Urothelium cell line (cell line): ENCODE data around the gene JADE3.
"Not testable (repeated sequence)": the region's sequence is repeated elsewhere in the genome, so short reads cannot be mapped to it uniquely, and the experiment has no call there.

Source experiments
- DNase-seq: peaks from one replicate; pipeline ENCODE4 v3.0.0; 2011; ENCODE audit warnings: low spot score, mixed read lengths
- FAIRE-seq: peaks from 2 replicates; lab custom pipeline; 2011; peaks lifted over from hg19 to GRCh38; lab: Jason Lieb, UNC

JADE3 gene

DNA sequence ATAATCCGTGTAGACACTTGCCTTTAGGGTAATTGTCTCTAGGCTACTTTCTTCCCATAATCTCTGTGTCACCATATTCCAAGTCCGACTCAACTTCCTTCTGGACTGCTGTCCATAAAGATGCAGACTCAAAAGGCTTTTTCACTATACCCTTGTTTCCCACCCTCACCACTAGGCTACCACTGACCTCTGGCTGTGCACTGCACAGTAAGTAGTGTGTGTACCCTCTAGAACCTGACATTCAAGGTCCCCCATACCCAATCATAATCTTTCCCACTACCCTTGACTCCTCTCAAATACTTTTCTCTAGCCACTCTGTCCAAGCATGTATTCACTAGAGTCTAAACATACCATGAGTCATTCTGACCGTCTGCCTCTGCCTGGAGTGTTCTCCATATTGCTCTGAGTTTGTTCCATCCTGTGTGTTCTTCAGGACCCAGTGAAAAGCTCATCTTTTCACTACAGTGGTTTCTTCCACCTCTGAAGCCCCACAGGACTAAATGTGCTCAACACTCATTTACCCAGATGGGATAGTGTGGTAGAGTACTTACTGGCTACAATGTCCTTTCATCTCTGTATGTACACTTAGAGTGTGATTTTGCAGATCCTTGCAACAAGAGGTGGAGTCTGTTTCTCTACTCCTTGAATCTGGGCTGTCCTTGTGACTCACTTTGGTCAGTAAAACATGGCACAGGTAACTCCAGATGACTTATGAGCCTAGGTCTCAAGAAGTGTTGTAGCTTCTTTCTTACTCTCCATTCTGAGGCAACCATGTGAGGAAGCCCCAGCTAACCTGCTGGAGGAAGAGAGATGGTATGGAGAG lies 17.4 kb downstream of the JADE3 start:
- no peak for DNase-seq
- FAIRE-seq: no peak

DNA sequence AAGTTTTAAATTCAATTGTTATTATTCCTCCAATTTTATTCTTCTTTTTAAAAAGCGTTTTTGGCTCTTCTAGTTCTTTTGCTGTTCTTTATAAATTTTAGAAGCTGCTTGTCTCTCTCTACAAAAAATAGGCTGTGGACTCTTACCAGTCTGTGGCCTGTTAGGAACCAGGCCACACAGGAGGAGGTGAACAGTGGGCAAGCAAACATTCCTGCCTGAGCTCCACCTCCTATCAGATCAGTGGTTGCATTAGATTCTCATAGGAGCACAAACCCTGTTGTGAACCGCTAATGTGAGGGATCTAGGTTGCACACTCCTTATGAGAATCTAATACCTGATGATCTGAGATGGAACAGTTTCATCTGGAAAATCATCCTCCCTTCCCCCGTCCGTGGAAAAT lies 23.1 kb downstream of the JADE3 start:
- FAIRE-seq: no peak
- DNase-seq: no peak

DNA sequence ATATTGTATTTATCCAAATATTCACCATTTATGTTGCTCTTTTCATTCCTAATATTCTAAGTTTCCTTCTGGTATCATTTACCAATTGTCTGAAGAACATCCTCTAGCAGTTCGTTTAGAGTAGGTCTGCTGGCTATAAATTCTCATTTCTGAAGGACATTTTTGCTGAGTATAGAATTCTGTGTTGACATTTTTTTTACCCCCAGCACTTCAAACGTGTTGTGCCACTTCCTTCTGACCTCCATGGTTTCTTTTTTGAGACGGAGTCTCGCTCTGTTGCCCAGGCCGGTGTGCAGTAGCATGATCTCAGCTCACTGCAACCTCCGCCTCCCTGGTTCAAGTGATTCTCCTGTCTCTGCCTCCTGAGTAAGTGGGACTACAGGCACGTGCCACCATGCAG lies 26.4 kb downstream of the JADE3 start:
- FAIRE-seq (no peak), DNase-seq (no peak)

DNA sequence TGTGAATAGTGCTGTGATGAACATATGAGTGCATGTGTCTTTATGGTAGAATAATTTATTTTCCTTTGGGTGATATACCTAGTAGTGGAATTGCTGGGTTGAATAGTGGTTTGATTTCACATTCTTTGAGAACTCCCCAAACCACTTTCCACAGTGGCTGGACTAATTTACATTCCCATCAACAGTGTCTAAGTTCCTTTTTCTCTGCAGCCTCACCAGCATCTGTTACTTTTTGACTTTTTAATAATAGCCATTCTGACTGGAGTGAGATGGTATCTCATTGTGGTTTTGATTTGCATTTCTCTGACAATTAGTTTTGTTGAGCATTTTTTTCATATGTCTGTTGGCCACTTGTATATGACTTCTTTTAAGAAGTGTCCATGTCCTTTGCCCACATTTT lies 29.1 kb downstream of the JADE3 start:
- no peak for DNase-seq
- FAIRE-seq: no peak

DNA sequence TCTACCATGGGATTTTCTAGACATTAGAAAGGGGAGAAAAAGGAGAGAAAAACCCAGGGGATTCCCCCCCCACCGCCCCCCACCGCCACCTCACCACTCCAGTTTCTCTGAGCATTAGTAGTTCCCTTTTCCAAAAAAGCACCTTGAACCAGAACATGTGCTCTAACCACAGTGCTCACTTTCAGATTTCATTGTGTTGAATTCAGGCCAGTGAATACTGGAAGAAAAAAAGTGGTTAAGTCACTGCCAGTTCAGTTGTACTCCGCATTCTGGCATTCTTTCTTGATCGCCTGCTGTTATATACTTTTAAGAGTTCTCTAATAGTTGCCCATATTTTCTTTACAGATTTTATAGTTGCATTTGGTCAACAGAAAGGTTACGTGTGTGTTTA lies 40.9 kb downstream of the JADE3 start:
- DNase-seq (no peak), FAIRE-seq (no peak)

DNA sequence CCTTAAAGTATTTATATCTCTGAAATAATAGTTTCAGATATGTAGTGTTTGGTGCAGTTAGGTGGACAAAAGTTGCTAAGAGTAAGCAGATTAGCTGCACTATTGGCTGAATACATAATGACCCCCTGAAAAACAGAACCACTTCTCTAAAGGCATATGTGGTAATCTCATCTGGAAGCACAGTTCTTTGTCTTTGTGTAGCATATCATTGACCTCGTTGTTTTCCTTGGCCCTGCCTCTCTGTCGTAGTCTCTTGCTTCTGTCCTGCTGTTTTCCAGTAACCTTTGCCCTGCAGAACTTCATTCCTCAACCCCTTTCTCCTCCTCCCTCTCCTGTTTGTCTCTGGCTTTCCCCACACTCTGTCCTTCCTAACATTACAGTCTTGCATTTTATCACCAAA lies 41.4 kb downstream of the JADE3 start:
- FAIRE-seq (no peak), DNase-seq (no peak)

DNA sequence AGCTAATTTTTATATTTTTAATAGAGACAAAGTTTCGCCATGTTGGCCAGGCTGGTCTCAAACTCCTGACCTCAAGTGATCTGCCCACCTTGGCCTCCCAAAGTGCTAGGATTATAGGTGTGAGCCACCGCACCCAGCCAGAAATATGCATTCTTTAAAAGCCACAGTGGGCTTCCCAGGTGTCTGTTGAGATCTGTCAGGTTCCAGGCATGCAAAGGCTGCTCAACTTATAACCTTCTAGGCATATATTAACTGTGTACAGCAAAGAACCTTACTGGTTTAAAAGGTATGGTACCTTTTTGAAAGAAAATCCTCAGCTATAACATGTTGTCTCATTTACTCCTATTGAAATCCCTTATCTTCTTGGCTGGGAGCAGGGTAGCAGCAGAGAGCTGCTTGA lies 42.5 kb downstream of the JADE3 start:
- FAIRE-seq (no peak), DNase-seq (no peak)

DNA sequence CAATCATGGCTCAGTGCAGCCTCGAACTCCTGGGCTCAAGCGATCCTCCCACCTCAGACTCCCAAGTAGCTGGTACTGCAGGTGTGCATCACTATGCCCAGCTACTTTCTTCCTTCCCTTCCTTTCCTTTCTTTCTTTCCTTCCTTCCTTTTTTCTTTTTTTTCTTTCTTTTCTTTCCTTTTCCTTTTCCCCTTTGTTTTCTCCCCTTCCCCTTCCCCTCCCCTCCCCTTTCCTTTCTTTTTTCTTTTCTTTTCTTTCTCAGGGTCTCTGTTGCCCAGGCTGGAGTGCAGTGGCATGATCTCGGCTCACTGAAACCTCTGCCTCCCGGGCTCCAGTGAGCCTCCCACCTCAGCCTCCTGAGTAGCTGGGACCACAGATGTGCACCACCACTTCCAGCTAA lies 44.4 kb downstream of the JADE3 start:
- not testable (repeated sequence) for FAIRE-seq, DNase-seq

DNA sequence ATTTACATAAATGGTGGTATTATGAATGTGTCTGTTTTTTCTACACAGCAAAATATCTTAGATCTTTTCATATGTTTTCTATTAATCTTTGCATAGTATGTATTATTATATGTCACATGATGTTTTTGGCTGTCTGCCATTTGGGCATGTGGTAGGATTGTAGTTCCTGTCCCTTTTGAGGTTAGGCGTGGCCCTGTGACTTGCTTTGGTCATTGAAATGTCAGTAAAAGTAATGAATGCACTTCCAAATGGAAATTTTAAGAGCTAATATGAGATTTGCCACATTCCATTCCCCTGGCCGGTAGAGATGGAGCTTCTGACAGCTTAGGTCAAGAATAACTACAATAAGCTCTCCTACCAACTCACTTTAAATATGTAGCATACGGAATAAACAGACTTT lies 45.1 kb downstream of the JADE3 start:
- FAIRE-seq (no peak), DNase-seq (no peak)

DNA sequence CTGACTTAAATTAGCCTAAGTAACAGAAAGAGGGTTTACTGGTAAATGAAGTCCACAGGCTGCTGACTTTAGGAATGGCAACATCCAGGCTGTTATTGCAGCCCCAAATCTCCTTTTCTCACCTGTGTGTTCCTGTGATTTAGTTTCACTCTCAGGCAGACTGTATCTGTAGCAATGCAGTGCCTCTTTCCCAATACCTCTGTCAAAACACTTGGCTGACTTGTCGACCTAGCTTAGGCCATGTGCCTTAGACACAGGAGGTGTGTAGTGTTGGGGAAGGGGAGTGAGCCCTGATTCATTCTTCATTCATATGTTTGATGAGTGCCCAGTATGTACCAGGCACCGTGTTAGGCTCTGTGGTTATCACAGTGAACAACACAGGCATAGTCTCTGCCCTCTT lies 46.9 kb downstream of the JADE3 start:
- DNase-seq (no peak), FAIRE-seq (no peak)

DNA sequence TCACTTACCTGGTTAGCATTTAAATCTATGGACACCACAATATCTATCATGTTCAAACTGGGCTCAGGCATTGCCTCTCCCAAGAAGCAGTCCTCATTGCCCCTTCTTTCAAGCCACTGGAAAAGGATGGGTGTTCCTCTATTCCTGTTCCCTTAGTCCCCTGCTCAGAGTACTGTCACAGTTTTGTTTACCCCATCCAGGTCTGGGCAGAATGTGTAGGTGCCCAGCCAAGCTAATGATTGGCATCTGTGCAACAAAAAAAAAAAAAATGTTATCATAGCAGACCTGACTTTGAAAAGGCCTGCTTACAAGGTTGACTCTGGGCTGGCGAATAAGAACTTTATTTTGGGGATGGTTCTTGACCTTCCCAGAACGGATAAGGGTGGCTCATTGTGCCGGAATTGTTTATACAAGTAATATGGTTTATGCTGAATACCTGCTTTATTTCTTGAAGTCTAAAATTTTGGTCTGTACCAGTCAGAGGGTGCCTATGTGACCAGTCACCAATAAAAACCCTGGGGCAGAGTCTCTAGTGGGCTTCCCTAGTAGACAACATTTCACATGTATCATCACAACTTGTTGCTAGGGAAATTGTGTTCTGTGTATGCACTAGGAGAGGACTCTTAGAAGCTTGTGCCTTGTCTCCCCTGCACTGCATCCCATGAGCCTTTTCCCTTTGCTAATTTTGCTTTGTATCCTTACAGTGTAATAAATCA lies 47.9 kb downstream of the JADE3 start:
- DNase-seq (no peak), FAIRE-seq (no peak)

DNA sequence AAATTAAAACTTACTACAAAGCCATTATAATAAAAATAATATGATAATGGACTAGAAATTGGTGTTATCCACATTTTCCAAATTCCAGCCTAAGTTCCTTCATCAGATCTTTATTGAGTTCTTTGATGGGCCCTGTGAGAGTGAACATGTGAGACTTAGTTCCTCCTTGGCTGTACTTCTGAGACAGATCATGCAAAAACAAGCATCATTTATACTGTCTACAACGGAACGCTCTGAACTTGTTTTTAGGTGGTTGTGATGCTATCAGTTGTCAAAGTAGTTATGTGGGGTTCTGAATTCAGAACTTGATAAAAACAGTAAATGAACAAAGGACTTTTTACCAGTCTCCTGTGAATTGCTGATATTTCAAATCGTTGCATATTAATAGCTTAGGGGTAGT lies 48.9 kb downstream of the JADE3 start:
- FAIRE-seq (no peak), DNase-seq (no peak)

DNA sequence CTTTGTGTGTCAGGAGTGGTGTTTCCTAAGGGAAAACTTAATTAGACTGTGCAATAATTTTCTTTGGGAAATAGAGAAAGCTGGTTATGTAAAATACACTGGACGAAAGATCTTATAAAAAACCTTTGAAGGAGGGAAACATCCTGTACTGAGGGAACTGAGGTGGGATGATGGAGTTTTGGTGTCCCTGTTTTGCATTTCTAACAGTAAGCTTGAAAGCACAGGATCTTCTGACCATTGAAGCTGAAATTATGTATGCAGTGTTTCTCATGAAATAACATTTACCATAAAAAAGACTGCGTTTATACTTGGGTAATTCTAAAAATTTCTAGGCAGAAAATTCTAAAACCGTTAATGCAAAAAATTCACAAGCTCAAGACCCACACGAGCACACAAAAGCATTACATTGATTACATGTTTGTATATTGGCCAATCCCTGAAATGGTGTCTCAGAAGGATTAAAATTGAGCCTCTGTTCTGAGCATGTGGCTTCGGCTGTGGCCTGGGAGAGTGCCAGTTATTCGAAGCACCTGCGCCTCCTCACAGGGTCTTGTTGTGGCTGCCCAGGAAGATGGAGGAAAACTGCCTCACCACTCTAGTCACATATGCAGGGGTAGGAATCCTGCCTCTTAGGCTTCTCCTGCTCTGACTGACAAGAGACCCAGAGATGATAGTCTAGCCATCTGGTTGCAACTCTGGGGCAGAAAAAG lies 49.5 kb downstream of the JADE3 start:
- DNase-seq (no peak), FAIRE-seq (no peak)

DNA sequence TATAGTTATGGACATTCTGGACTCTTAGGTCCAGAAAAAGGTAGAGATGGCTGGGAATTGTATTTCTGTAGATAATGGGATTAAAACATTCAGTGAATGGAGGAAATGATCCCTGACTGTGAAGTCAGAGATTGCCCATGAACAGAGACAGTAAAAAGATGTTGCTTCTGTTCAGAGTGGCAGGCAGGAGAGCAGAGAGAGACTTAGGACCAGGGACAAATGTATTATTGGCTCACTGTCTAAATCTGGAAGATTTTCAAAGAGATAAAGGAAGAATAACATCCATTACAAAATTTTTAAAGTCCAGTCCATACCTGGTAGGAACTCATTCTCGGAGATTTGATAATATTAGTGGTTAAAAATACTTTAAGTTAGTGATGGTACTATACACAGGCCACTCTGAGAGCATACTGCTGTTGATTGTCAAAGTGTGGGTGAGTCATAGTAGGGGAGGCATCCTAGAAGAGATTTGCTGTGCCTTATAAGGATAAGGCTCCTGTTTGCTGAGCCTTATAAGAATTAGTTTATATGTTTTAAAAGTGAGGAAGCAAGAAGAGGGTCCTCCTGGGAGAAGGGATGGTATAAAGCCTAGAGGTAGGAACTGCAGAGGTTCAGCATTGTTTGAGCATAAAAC lies 53.0 kb downstream of the JADE3 start:
- no peak for DNase-seq

DNA sequence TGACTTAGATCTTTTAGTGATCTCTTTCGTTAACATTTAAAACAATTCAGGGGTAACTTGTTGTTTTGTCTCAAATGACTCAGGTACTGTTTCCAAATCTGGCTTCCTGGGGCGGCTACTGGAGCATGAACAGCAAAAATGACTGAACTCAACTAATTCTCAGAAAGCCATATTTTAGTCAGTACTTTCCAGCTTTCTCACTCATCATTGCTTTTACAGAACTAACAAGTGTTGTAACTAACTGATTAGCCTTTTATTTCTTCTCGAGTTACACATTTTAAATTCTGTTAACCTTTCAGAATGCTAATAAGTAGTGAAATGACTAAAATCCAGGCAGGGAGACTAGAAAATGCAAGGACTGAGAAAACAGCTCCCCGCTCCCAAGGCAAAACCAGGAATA lies 55.3 kb downstream of the JADE3 start:
- FAIRE-seq (no peak), DNase-seq (no peak)

More for the DNA sequence above, 53.0 kb downstream of the JADE3 start:
- FAIRE-seq: no peak

DNA sequence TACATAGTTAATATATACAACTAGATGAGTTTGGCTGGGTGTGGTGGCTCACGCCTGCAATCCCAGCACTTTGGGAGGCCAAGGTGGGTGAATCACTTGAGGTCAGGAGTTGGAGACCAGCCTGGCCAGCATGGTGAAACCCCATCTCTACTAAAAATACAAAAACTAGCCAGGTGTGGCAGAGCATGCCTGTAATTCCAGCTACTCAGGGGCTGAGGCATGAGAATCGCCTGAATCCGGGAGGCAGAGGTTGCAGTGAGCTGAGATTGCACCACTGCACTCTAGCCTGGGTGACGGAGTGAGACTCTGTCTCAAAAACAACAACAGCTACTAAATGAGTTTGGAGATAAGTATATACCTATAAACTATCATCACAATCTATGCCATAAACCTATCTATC lies 64.8 kb downstream of the JADE3 start:
- not testable (repeated sequence) for FAIRE-seq, DNase-seq

DNA sequence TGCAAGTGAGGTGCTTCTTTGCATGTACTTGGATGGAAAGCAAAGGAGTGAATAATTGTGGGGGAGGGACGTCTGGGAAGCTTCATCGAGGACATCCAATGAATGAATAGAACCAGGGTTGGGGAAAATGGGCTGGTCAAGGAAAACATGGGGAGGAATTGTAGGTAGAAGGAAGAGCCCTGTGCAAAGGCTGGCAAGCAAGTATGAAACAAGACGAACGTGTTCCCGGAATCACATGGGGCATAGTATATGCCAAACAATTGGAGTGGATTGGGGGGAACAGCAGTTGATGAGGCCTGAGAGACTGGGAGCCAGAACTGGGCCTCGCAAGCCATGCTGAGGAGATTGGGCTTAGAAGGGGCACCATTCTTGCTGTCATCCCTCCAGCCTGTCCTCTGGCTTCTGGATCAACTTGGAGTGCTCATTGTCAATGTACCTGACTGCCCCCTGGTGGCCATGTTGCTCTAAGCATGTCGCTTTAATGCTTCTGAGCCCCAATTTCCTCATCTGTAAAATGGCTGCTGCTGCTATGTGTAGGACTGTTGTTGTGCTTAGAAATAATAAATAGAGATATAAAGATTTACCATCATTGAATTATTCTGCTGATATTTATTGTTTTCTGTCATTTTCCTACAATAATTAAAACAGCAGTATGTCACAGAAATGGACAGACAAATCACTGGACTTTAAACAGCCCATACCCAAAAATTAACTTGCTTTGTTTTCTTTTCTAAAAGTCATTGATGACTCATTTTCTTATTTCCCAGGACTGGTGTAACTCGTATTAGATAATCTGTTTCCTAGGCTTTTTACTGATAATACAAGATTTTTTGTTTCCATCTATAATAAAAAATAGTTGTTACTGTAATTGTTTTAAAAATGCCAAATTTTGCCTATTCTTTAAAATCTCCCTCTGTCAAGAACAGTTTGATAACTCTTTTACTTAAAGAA lies 66.4 kb downstream of the JADE3 start:
- DNase-seq (peak; percentile 52), FAIRE-seq (no peak)

DNA sequence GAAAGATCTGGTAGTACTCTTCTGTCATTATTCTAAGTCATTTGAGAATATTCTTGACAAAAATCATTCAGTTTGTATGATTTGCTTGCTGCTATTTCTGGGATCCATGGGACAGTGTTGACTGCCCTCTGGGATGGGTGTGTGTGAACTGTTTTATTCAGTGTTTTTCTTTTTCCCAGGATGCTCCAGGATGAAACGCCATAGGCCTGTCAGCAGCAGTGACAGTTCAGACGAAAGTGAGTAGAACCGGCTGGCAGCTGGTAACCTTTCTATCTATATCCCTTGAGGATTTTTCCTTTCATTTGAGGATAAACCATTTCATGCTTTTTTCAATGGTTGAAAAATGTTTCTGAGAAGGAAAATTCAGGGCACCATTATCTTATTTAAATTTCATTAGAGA lies 72.5 kb downstream of the JADE3 start:
- FAIRE-seq (no peak), DNase-seq (no peak)

DNA sequence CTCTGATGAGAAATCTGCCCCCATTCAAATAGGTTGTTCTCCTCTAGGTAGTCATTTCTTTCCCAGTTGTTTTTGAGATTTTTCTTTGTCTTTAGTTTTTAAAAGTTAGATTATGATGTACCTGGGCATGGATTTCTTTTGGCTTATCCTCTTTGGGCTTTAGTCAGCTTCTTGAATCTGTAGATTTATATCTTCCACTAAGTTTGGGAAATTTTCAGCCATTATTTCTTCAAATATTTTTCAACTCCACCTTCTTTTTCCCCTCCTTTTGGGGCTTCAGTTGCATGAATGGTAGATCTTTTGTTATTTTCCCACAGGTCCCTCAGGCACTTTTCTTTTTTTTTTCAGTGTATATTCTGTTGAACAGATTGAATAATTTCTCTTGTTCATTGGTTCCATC lies 77.3 kb downstream of the JADE3 start:
- no peak for FAIRE-seq
- DNase-seq: no peak

DNA sequence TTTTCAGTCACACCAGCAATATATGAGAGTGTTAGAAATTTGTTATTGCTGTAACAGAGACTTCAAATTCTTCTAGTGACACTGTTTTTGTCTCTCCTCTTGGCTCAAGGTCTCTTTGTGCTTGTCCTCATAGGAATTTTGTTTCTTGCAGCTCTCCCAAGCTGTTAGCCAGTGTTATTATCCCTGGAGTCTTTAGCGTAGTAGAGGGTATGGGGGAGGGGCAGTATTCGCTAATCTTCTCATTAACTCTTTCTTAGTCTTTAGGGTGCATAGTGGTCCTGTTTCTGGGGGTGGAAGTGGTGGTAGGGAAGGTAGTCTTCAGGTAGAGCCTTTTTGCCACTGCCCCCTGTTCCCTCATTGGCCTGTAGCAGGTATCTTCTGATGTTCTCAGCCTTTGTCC lies 79.4 kb downstream of the JADE3 start:
- DNase-seq (no peak), FAIRE-seq (no peak)
